IPS DF 19.7 (cell line): ENCODE data around the gene VPS8.

Source experiments
- DNase-seq: peaks from one replicate; pipeline ENCODE4 v3.0.0-alpha.2; 2013; ENCODE audit warnings: low read depth, low spot score

Gene VPS8

DNA sequence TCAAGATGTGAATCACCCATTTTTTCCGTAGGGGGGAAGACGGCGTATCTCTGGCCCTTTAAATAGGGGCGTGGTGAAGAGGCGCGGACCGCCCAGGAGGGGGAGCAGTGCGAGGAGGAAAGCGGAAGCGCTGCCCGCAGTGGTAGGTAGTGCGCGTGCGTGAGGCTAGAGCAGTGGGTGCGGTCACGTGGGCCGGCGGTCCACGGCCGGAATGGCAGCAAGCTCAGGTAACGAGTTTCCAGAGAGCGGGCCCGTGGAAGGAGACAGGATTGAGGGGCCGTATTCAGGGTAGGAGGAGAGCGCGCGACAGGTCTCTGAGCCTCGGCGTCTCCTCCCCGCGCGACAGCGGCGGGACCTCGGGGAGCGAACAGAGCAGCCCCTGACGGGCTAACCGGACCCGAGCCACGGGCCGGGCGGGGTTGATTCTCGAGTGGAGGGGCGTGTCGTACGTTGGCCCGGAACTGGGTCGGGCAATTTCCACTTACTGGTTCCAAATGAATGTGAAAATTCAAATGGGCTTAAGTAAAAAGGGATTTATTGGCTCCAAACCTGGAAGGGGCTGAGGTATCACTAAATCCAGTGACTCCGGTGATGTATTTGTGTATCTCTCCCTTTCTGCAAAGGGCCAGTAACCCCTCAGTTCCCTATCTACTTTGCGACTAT is at the start of gene VPS8:
Gene VPS8, plus strand, starts transcription at position 168 of the 663 bp plus-strand sequence. CDS start 12,467 bp downstream, outside the sequence.
- peak; percentile 56 for DNase-seq

DNA sequence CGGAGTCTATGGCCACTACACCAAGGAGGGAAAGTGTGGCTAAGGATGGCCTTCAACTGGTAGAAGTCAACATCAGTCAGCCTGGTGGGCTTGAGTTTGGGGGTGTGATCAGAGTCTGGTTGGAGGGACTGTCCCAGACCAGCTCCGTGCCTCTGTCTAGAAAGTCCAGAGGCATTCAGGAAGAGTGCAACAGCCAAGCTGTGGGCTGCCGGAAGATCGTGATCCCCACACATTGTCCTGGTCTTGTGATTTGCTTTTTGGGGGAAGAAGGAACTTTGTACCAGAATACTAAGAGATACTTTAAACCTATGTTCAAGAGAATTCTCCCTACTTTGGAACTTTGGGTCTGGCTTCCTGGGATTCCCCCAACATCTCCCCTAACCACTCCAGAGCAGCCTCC is 47.8 kb upstream of the VPS8 start:
- DNase-seq: no peak

DNA sequence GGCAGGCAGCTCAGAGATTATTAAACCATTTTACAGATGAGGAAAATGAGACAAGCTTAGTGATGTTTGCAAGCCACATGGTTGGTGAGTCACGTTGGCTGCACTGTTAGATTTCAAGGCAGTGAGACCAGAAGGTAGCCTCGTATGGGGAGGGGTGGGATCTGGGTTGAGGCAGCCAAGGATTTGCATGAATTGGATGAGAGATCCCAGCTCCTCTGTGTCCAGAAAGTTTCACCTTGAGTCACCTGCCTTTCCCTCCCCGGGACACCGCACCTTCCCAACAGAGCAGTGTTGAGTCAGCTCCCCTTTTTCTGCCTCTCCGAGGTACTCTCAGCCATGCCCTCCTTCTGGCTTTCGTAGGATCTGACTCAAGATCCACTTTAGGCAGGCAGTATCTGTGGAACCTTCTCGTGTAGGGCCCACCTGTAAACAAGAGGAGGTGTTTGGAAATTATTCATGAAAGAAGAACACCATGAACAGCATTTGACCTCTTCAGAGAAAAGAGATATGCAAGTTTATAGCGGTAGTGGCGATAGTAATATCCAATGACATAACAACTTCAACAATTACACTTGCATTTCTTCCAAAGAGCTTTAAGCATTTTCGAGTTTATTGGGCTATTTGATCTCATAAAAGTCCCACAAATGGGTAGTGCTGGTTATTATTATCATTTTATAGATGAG is 46.8 kb upstream of the VPS8 start:
- DNase-seq: no peak

GRCh38 chr3:184765730-184766074 is 46.3 kb upstream of the VPS8 start:
- DNase-seq: no peak

- no peak for DNase-seq
Measured at GRCh38 chr3:184766555-184767261, 45.3 kb upstream of the VPS8 start.

- no peak for DNase-seq
Measured at GRCh38 chr3:184767377-184767776, 44.6 kb upstream of the VPS8 start.

GRCh38 chr3:184769382-184770170 is 42.4 kb upstream of the VPS8 start:
- no peak for DNase-seq

DNA sequence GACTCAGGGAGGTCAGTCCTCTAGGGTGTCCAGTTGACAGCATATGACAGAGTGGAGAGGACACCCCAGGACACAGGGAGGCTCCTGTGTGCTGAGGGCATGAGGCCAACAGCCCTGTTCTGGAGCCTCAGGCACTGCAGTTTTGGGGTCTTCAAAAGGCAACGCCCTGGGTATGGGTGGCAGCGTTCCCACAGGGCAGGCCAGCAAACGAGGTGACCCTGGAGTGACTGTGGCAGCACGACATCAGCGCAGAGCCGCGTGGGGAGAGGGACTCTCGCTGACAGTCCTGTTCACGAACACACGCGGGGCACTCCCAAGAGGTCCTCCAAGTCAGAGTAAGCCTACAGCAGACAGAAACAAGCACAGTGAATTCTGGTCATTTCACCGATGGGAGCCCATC is 41.4 kb upstream of the VPS8 start:
- DNase-seq: no peak

DNA sequence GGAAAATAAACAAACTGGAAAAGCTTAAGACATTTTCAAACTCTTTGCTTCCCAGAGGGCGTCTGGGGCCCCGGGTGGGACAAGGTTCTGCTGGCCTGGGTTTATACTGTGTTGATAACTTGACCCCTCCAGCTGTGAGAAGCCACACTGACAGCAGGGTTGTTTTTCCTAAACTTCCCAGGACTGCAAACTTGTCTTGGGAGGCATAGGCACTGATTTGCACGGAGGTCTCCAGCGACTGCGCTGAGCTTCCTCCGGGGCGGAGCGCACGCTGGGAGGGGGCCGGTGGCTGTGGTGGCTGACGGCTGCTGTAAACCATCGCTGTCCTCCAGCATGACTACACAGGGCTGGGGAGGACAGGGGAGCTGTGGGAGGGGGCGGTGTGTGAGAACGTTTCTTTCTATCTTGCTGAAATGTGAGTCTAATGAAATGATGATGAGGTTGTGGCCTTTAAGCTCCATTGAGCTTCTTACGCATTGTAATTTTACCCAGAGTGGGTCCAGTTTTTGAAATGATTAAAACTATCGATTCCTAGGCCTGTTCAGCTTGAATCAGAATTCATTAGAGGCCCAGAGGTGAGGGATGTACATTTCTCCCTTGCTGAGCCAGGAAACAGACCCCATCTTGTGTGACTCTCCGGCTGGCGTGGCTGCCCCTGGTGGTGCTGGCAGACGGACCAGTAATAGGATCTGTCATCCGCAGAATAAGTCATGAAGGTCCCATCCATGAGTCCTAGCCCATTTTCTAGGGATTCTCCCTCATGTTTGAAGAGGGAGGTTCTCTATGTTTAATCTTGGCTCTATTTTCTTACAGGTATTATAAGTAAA is 40.5 kb upstream of the VPS8 start:
- no peak for DNase-seq

DNA sequence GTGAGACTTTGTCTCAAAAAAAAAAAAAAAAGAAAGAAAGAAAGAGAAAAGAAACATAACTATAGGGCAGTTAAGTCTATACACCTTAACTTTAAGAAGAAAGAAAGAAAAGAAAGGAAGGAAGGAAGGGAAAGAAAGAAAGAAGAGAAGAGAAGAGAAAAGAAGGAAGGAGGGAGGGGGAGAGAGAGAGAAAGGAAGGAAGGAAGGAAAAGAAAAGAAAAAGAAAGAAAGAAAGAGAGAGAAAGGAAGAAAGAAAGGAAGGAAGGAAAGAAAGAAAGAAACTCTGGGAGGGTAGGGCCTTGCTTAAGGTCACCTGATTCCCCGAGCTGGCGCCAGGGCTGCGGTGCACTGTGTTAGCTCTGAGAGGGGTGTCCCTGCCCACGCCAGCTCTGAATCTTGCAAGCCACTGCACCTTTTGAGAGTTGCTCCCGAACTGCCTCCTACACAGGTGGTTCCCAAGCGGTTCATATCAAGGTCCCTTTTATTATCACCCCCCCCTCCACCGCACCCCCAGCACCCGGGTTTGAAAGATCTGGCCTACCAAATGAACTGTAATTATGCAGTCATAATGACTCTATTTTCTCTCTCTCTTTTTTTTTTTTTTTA is 39.2 kb upstream of the VPS8 start:
- DNase-seq: no peak

GRCh38 chr3:184773283-184774186 is 38.4 kb upstream of the VPS8 start:
- no peak for DNase-seq

DNA sequence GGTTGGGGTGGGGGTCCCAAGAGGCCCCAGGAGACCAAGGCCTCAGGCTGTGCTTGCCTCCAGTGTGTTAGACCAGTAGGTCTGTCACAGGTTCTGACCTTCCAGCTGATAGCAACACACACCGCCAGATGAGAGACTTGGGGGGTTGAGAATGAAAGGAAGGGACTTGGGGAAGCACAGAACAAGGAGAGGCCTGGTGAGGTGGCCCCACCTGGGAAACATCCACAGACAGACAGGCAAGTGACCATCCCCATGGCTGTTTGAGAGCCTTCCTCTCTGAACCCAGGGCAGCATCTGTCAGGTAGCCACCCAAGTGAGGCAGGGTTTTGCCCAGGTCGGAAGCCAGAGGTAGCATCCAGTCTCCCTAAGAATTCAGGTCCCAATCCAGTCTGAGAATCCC is 35.0 kb upstream of the VPS8 start:
- no peak for DNase-seq

GRCh38 chr3:184777566-184778356 is 34.2 kb upstream of the VPS8 start:
- peak; percentile 86 for DNase-seq

- no peak for DNase-seq
Measured at GRCh38 chr3:184778426-184779332, 33.3 kb upstream of the VPS8 start.

DNA sequence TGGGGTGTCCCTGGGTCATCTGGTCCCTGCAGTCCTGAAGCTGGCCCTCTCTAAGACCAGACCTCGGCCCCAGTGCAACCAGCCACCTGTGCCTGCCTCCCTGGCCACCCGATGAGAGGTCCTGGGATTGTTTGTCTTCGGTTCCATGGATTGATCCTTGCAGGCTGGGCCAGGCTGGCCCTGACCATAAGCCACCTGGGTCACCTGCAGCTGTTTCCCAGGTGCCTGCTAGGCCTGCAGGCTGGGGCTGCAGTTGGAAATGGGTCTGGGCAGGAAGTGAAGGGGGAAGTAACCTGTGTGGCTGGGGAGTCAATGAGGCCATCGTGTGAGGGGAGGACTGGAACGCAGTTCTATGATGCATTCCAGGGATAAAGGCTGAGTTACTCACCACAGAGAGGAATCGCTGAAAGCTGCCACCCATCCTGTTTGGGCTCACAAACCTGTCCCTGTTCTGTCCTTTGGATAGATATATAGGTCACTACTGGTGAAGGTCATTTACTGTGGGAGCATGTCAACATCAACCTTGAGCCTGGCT is 30.9 kb upstream of the VPS8 start:
- DNase-seq: no peak

- no peak for DNase-seq
Measured at GRCh38 chr3:184781801-184782200, 30.2 kb upstream of the VPS8 start.

GRCh38 chr3:184783319-184783718 is 28.6 kb upstream of the VPS8 start:
- DNase-seq: no peak
